GM12874 (cell line): ENCODE results near the gene CCR5.

Experiments
- TF ChIP-seq, protein P1 (sequence below): IDR thresholded peaks from 2 replicates; pipeline ENCODE4 v1.5.1; 2011; ENCODE audit warnings: low read depth, mild to moderate bottlenecking, control low read depth, low read length, moderate library complexity; ENCODE audit not compliant: insufficient read depth

The CCR5 gene

GRCh38 chr3:46380471-46381221 lies 9.9 kb downstream of the CCR5 start:
- TF ChIP-seq, protein P1, sequence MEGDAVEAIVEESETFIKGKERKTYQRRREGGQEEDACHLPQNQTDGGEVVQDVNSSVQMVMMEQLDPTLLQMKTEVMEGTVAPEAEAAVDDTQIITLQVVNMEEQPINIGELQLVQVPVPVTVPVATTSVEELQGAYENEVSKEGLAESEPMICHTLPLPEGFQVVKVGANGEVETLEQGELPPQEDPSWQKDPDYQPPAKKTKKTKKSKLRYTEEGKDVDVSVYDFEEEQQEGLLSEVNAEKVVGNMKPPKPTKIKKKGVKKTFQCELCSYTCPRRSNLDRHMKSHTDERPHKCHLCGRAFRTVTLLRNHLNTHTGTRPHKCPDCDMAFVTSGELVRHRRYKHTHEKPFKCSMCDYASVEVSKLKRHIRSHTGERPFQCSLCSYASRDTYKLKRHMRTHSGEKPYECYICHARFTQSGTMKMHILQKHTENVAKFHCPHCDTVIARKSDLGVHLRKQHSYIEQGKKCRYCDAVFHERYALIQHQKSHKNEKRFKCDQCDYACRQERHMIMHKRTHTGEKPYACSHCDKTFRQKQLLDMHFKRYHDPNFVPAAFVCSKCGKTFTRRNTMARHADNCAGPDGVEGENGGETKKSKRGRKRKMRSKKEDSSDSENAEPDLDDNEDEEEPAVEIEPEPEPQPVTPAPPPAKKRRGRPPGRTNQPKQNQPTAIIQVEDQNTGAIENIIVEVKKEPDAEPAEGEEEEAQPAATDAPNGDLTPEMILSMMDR = no peak

DNA sequence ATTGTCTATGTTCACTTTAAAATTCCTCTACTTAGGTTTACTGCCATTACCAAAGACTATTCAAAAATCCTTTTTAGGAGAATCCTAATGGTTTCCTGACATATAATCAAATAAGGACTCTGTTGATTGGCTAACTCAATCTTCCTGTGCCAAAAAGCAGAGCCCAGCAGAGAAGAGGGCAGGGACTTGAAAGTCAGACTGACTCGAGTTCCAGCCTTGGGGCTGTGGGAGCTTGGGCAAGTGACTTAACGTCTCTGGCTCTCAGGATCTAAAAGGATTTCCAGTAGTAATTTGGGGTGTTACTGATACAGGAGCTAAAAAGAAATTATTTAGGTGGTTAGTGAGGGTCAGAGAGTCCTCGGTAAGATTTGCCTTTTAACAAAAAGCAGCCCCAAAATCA lies 10.9 kb downstream of the CCR5 start:
- TF ChIP-seq, protein P1 = no peak

GRCh38 chr3:46383211-46383950 lies 12.6 kb downstream of the CCR5 start:
- TF ChIP-seq, protein P1 = no peak

DNA sequence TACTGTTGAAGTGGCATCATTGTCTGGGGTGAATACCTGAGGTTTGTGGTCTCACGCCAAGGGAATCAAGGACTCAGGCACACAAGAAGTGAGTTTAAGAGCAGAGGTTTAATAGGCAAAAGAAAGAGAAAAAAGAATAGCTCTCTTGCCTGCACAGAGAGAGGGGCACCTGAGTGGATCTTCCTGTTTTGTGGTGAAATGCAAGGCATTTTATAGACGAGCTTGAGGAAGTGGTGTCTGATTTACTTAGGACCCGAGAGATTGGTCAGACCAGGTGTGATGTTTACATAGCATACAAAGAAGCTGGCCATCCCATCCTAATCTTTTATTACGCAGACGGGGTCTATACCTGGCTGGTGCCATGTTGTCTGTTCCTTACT lies 13.2 kb downstream of the CCR5 start:
- TF ChIP-seq, protein P1 = no peak

- TF ChIP-seq, protein P1 = no peak
Observed at GRCh38 chr3:46386205-46386604, 15.5 kb downstream of the CCR5 start.

- TF ChIP-seq, protein P1 = no peak
Observed at GRCh38 chr3:46389306-46389705, 18.6 kb downstream of the CCR5 start.

DNA sequence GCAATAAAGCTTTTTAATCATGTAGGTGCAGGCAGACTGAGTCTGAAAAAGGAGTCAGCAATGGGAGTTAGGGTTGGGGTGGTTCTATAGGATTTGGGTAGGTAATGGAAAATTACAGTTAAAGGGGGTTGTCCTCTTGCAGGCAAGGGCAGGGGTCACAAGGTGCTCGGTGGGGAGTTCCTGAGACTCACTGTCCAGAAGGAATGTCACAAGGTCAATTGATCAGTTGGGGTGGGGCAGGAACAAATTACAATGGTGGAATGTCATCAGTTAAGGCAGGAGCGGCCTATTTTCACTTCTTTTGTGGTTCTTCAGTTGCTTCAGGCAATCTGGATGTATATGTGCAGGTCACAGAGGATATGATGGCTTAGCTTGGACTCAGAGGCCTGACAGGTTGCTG lies 22.3 kb downstream of the CCR5 start:
- TF ChIP-seq, protein P1 = no peak
